Activated B cell treated with CpG ODN at 0.5 μM for 24 hours (primary cell): ENCODE data around the gene NUP62. TPM values are rescaled to one million over a fixed set of nuclear protein-coding genes. Genes with fewer than 3 reads are reported as not detected.

Source experiments
- ATAC-seq: fragments of 200-7000 bp; cut with Tn5 transposase; one replicate; pipeline ENCODE4 v1.10.0; 2021; ENCODE audit warnings: low read depth, mild to moderate bottlenecking, moderate library complexity
- CTCF ChIA-PET: fragments of 350-600 bp; sonication (Branson Sonifier 250); formaldehyde crosslinking; loops from one replicate; lab custom pipeline; 2021; ENCODE audit warnings: antibody characterized with exemption; lab: Charles Lee
- POLR2A ChIA-PET: fragments of 350-600 bp; sonication (Branson Sonifier 250); formaldehyde crosslinking; loops from one replicate; lab custom pipeline; 2021; ENCODE audit warnings: antibody characterized with exemption; lab: Charles Lee
- DNase-seq: peaks from one replicate; pipeline ENCODE4 v3.0.0; 2022
- H3K27ac Mint-ChIP-seq: one replicate; pipeline ENCODE4 v1.8.0; 2020; ENCODE audit warnings: mixed read lengths
- H3K27me3 Mint-ChIP-seq: one replicate; pipeline ENCODE4 v1.8.0; 2021; ENCODE audit warnings: mixed read lengths
- H3K36me3 Mint-ChIP-seq: one replicate; pipeline ENCODE4 v1.8.0; 2021; ENCODE audit warnings: low read depth, mixed read lengths
- H3K4me1 Mint-ChIP-seq: one replicate; pipeline ENCODE4 v1.8.0; 2021; ENCODE audit warnings: mixed read lengths
- H3K4me3 Mint-ChIP-seq: one replicate; pipeline ENCODE4 v1.8.0; 2020; ENCODE audit warnings: mild to moderate bottlenecking, mixed read lengths
- H3K9me3 Mint-ChIP-seq: one replicate; pipeline ENCODE4 v1.8.0; 2020; ENCODE audit warnings: mixed read lengths
- CTCF ChIP-seq: fragments of 200-600 bp; IDR thresholded peaks from one replicate; pipeline ENCODE4 v1.8.0; 2022; ENCODE audit warnings: antibody characterized with exemption, mild to moderate bottlenecking
- intact Hi-C: fragments of 100-400 bp; cut with micrococcal nuclease; formaldehyde crosslinking; loops from one replicate; pipeline ENCODE4 v1.15.1; 2024
- total RNA-seq: library from RNA; stranded (reverse); gene quantifications from 2 replicates; pipeline ENCODE4 v1.2.3, GENCODE V29; 2022

Gene NUP62
- total RNA-seq, 1 donor from 2014 or later: 114 TPM

GRCh38 chr19:49894011-49894664 lies 35.2 kb downstream of the NUP62 start:
- intact Hi-C loops: loop anchor here (10.0 kb wide), 1 partner anchor 559 kb away; the partner anchor contains the start of gene CD37
- ATAC-seq: no peak
- no peak for TF ChIP-seq CTCF
- Mint-ChIP-seq H3K27ac (no peak overlapping the region), H3K4me3 (no peak overlapping the region), H3K9me3 (no peaks in the 10 kb centered on the region), H3K36me3 (peaks cover 8% of the 10 kb centered on the region), H3K4me1 (peaks cover 74% of the 10 kb centered on the region), H3K27me3 (no peaks in the 10 kb centered on the region)
- POLR2A ChIA-PET: interaction anchor here (0.7 to 11.5 kb wide), 7 partner anchors 15 to 490 kb away, joined by 5 to 317 read pairs (median 9); partner anchors contain the start of genes AKT1S1, ATF5, NUP62 and POLD1
- CTCF ChIA-PET: no interaction called here
- no peak for DNase-seq

- no peak for TF ChIP-seq CTCF
- no peak for DNase-seq
- ChIA-PET CTCF (interaction anchor here (1.0 kb wide), 1 partner anchor 16 kb away, joined by 3 read pairs; the partner anchor contains the start of gene AKT1S1), POLR2A (interaction anchor here (2.5 to 11.5 kb wide), 3 partner anchors 16 to 39 kb away, joined by 14 to 317 read pairs (median 229); partner anchors contain the start of genes AKT1S1, ATF5, NUP62 and TBC1D17)
- Mint-ChIP-seq H3K36me3 (peaks cover 8% of the 10 kb centered on the region), H3K9me3 (no peaks in the 10 kb centered on the region), H3K27ac (peak overlapping the region; percentile 35), H3K4me1 (peaks cover 70% of the 10 kb centered on the region), H3K27me3 (no peaks in the 10 kb centered on the region), H3K4me3 (no peak overlapping the region)
- intact Hi-C loops: loop anchor here (10.0 kb wide), 1 partner anchor 558 kb away; the partner anchor contains the start of gene CD37
- no peak for ATAC-seq
Observed at GRCh38 chr19:49892716-49893115, 36.6 kb downstream of the NUP62 start.

GRCh38 chr19:49891393-49891792 lies 37.9 kb downstream of the NUP62 start:
- TF ChIP-seq CTCF: no peak
- no peaks in the 10 kb centered on the region for H3K27me3 Mint-ChIP-seq
- H3K9me3 Mint-ChIP-seq: no peaks in the 10 kb centered on the region
- H3K4me1 Mint-ChIP-seq: peaks cover 57% of the 10 kb centered on the region
- DNase-seq (no peak), ATAC-seq (no peak)
- H3K27ac Mint-ChIP-seq: no peak overlapping the region
- H3K4me3 Mint-ChIP-seq: peak overlapping the region; percentile 44
- H3K36me3 Mint-ChIP-seq: peaks cover 9% of the 10 kb centered on the region
- intact Hi-C loops: loop anchor here (10.0 kb wide), 1 partner anchor 557 kb away; the partner anchor contains the start of gene CD37
- ChIA-PET POLR2A (interaction anchor here (0.6 to 11.5 kb wide), 4 partner anchors 14 to 1438 kb away, joined by 5 to 317 read pairs (median 121); partner anchors contain the start of genes AKT1S1, ATF5, NUP62 and TBC1D17), CTCF (interaction anchor here (1.3 kb wide), 1 partner anchor 24 kb away, joined by 3 read pairs; no protein-coding TSS in a partner anchor)

DNA sequence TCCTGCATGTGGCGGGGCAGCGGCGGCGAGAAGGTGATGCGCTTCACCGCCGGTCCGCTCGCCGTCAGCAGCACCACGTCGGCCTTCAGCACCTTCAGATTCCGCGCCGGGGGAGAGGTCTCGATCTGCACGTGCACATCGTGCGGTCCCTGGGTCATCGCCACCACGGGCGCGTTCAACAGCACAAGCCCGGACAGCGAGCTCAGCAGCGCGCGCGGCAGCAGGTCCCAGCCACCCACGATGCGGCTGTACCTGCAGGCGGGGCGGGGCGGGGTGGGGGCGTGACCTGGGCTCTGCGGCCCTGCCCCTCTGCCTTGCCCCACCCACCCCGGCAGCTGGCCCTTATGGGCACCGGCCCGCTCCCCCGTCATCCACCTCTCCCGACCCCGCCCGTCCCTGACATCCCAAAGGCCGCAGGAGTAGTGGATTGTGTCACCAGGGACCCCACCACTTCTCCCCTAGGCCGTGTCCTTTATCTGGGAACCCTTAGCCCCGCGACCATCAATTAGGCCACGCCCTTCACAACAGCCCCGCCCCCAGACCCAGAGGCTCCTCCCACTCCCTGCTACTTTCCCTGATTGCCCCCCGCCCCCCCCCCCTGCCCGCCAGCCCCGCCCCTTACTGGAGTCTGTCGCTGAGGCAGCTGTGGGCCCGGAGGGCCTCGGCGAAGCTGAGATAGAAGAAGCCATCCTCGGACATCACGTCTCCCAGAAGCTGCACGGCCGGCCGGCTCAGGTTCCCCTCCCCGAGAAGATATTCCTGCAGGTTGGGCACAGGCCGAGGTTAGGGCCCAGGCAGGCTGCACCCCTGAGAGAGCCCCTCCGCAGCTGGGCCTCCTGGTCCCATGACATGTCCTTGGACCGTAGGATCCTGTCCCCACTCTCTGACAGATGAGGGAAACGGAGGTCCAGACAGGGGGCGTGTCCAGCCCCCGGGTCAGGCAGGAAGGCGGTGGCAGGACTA lies 38.7 kb downstream of the NUP62 start:
- peak overlapping the region; percentile 7 for H3K27ac Mint-ChIP-seq

More for the DNA sequence above, 38.7 kb downstream of the NUP62 start:
- peaks cover 11% of the 10 kb centered on the region for H3K36me3 Mint-ChIP-seq
- POLR2A ChIA-PET: interaction anchor here (0.6 to 11.5 kb wide), 15 partner anchors 9 to 1481 kb away, joined by 3 to 317 read pairs (median 6); partner anchors contain the start of genes AKT1S1, AP2A1, ATF5 and NUP62
- no peaks in the 10 kb centered on the region for H3K27me3 Mint-ChIP-seq
- no peak for TF ChIP-seq CTCF
- no peaks in the 10 kb centered on the region for H3K9me3 Mint-ChIP-seq
- ATAC-seq: peak; percentile 85
- peak overlapping the region; percentile 82 for H3K4me3 Mint-ChIP-seq
- CTCF ChIA-PET: interaction anchor here (0.7 to 1.6 kb wide), 7 partner anchors 21 to 47 kb away, joined by 3 to 15 read pairs (median 3); partner anchors contain the start of genes ATF5, NUP62, PNKP and PTOV1
- peaks cover 49% of the 10 kb centered on the region for H3K4me1 Mint-ChIP-seq
- intact Hi-C loops: loop anchor here (1.0 to 10.0 kb wide), 7 partner anchors 13 to 556 kb away; partner anchors contain the start of genes AKT1S1, ATF5, CD37 and NUP62
- DNase-seq: peak; percentile 68
